PC-9 (cell line): ENCODE measurements around the gene MTHFD1L.

Experiments
- EZH2 ChIP-seq: fragments of 200-600 bp; sonication (generic); IDR thresholded peaks from 2 replicates; pipeline ENCODE4 v1.8.0; 2017; ENCODE audit warnings: antibody characterized with exemption, low read depth
- TF ChIP-seq, protein P1 (sequence below): fragments of 200-600 bp; sonication (generic); conservative IDR thresholded peaks from 2 replicates; pipeline ENCODE4 v1.6.1; 2017; ENCODE audit warnings: mixed run types, antibody characterized with exemption, mild to moderate bottlenecking, moderate library complexity

DNA sequence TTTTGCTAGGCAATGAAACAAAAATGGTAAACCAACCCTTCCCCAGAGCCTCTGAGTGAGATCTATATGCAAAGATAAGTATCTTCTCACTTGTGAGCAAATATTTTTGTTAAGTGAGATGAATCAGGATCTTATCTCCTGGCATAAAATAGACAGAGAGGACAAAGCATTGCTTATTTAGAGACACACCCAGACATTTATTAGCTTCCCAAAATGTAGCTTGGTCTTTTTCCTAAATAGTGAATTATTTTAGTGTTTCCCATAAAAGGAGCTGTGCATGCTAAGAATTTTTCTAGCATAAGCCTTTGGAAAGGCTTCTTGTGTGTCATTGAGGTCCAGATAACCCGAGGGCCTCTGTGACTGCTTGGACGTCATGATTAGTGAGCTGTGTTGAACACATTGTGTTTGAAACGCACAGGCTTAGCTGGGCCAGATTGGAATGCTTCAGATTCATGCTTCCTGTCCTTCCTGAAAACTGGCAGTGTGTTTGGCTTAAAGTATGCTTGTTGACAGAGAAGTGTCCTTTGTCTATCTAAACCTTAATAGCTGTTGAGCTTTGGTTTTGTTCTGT lies 16.5 kb downstream of the MTHFD1L start:
- TF ChIP-seq, protein P1, sequence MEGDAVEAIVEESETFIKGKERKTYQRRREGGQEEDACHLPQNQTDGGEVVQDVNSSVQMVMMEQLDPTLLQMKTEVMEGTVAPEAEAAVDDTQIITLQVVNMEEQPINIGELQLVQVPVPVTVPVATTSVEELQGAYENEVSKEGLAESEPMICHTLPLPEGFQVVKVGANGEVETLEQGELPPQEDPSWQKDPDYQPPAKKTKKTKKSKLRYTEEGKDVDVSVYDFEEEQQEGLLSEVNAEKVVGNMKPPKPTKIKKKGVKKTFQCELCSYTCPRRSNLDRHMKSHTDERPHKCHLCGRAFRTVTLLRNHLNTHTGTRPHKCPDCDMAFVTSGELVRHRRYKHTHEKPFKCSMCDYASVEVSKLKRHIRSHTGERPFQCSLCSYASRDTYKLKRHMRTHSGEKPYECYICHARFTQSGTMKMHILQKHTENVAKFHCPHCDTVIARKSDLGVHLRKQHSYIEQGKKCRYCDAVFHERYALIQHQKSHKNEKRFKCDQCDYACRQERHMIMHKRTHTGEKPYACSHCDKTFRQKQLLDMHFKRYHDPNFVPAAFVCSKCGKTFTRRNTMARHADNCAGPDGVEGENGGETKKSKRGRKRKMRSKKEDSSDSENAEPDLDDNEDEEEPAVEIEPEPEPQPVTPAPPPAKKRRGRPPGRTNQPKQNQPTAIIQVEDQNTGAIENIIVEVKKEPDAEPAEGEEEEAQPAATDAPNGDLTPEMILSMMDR, result no peak
- no peak for TF ChIP-seq EZH2
